HepG2 (cell line): Measurements from ENCODE around the gene PACS1. TPM values are rescaled to one million over a fixed set of nuclear protein-coding genes. Genes with fewer than 3 reads are reported as not detected.

Experiments
- ATAC-seq: fragments of 200-7000 bp; cut with Tn5 transposase; 3 replicates; pipeline ENCODE4 v1.9.1; 2020; ENCODE audit warnings: mild to moderate bottlenecking, moderate library complexity
- BruUV-seq: library from RNA; stranded (reverse); fragments of 400-500 nt; replicated peaks from 2 replicates; lab custom pipeline; 2021; lab: Mats Ljungman, UMichigan
- CTCF ChIA-PET: fragments of 300-600 bp; formaldehyde crosslinking; extraction: SDS; loops from one replicate; lab custom pipeline; 2021; ENCODE audit warnings: low total read pairs, inconsistent platforms, low intra/inter-chr PET ratio; lab: Yijun Ruan, JAX
- POLR2A ChIA-PET: fragments of 350-600 bp; sonication (Branson Sonifier 250); formaldehyde crosslinking; loops from one replicate; lab custom pipeline; 2020; ENCODE audit warnings: antibody characterized with exemption, inconsistent platforms; lab: Yijun Ruan, JAX
- DNase-seq: peaks from one replicate; pipeline ENCODE4 v3.0.0-alpha.2; 2015; ENCODE audit warnings: low spot score
- FAIRE-seq: peaks from 3 replicates; lab custom pipeline; 2011; peaks lifted over from hg19 to GRCh38; lab: Jason Lieb, UNC
- H2AFZ ChIP-seq: one replicate; pipeline ENCODE4 v1.6.1; 2011; ENCODE audit warnings: low read length, inconsistent platforms
- H3K27ac ChIP-seq: fragments of 300-600 bp; 3 replicates; pipeline ENCODE4 v1.8.0; 2011; ENCODE audit warnings: mixed run types, mild to moderate bottlenecking, mixed read lengths, low read length, inconsistent platforms; ENCODE audit not compliant: insufficient read depth; ENCODE audit errors: extremely low read length
- H3K27me3 ChIP-seq, 2 experiments: fragments of 200-600 bp in 1 of 2; 2 replicates in 1 of 2; 3 replicates in 1 of 2; pipeline versions ENCODE4 v1.6.0 to v1.8.0; 2011; ENCODE audit warnings: low read length in 2 of 2, mild to moderate bottlenecking in 2 of 2, moderate library complexity in 2 of 2, inconsistent platforms in 1 of 2; ENCODE audit not compliant: insufficient read depth in 2 of 2, control insufficient read depth in 1 of 2
- H3K36me3 ChIP-seq, 2 experiments: fragments of 200-600 bp in 1 of 2; replicated peaks in 1 of 2; 2 replicates in 1 of 2; 3 replicates in 1 of 2; pipeline versions ENCODE4 v1.5.1 to v1.8.0; 2011; ENCODE audit warnings: low read length in 2 of 2, inconsistent platforms in 1 of 2; ENCODE audit not compliant: insufficient read depth in 2 of 2, control insufficient read depth in 1 of 2
- H3K4me1 ChIP-seq: 2 replicates; pipeline ENCODE4 v1.5.1; 2012; ENCODE audit warnings: low read length, inconsistent platforms; ENCODE audit not compliant: insufficient read depth
- H3K4me2 ChIP-seq: 2 replicates; pipeline ENCODE4 v1.6.0; 2011; ENCODE audit warnings: low read depth, low read length, inconsistent platforms
- H3K4me3 ChIP-seq, 3 experiments: fragments of 200-600 bp in 1 of 3; sonication (generic), shearing (Covaris generic) in 1 of 3; replicated peaks in 1 of 3; 2 replicates each; pipeline ENCODE4 v1.5.1; 2011 to 2016; ENCODE audit warnings: low read length in 3 of 3, inconsistent platforms in 2 of 3, low read depth in 2 of 3, mild to moderate bottlenecking in 2 of 3, control low read depth in 1 of 3, mixed read lengths in 1 of 3; ENCODE audit not compliant: insufficient read depth in 1 of 3
- H3K79me2 ChIP-seq: one replicate; pipeline ENCODE4 v1.6.1; 2011; ENCODE audit warnings: low read length, inconsistent platforms; ENCODE audit not compliant: insufficient read depth
- H3K9ac ChIP-seq: 2 replicates; pipeline ENCODE4 v1.6.0; 2011; ENCODE audit warnings: mild to moderate bottlenecking, low read depth, low read length, inconsistent platforms; ENCODE audit not compliant: insufficient read depth
- H3K9me3 ChIP-seq: 2 replicates; pipeline ENCODE4 v1.5.1; 2012; ENCODE audit warnings: mild to moderate bottlenecking, low read length
- H4K20me1 ChIP-seq: 2 replicates; pipeline ENCODE4 v1.6.0; 2011; ENCODE audit warnings: inconsistent platforms, mild to moderate bottlenecking, low read length, moderate library complexity; ENCODE audit not compliant: insufficient read depth
- CBX5 ChIP-seq: sonication (generic); formaldehyde crosslinking; IDR thresholded peaks from 2 replicates; pipeline ENCODE4 v1.4.0; 2020; ENCODE audit warnings: missing genetic modification reagents, borderline replicate concordance
- CEBPB ChIP-seq: IDR thresholded peaks from 2 replicates; pipeline ENCODE4 v1.6.1; 2011; ENCODE audit warnings: low read depth, low read length, improper control_type of control experiment, borderline replicate concordance
- FLYWCH1 ChIP-seq: sonication (generic); formaldehyde crosslinking; IDR thresholded peaks from 2 replicates; pipeline ENCODE4 v1.8.1; 2023; ENCODE audit warnings: mild to moderate bottlenecking, missing genetic modification reagents
- HNRNPH1 ChIP-seq: fragments of 200-400 bp; formaldehyde crosslinking; optimal IDR thresholded peaks from 2 replicates; pipeline ENCODE3; 2017; ENCODE audit warnings: mild to moderate bottlenecking, low read depth, low read length
- SMAD3 ChIP-seq: sonication (generic); formaldehyde crosslinking; IDR thresholded peaks from 2 replicates; pipeline ENCODE4 v1.4.0; 2020; ENCODE audit warnings: missing genetic modification reagents
- SMYD3 ChIP-seq: sonication (generic); formaldehyde crosslinking; IDR thresholded peaks from 2 replicates; pipeline ENCODE4 v1.8.1; 2023; ENCODE audit warnings: mild to moderate bottlenecking, missing genetic modification reagents
- ZNF317 ChIP-seq: sonication (generic); formaldehyde crosslinking; IDR thresholded peaks from 2 replicates; pipeline ENCODE4 v1.5.0; 2020; ENCODE audit warnings: mild to moderate bottlenecking, missing genetic modification reagents
- ZNF460 ChIP-seq: sonication (generic); formaldehyde crosslinking; IDR thresholded peaks from 2 replicates; pipeline ENCODE4 v1.5.1; 2020; ENCODE audit warnings: missing genetic modification reagents, mild to moderate bottlenecking, borderline replicate concordance
- WGBS: methylation state at CpG from one replicate; pipeline ENCODE4 v1.1.6; 2017; ENCODE audit warnings: low lambda C conversion rate; 5-methylcytosine and 5-hydroxymethylcytosine counted together
- in situ Hi-C: cut with HindIII; loops from 2 replicates; pipeline ENCODE4 v1.10.0; 2017; ENCODE audit warnings: low pct_unique_long_range_greater_than_20kb; ENCODE audit not compliant: extremely low pct_ligation_motif_present
- intact Hi-C: fragments of 100-400 bp; cut with micrococcal nuclease; formaldehyde crosslinking; loops from one replicate; pipeline ENCODE4 v1.10.0; 2022; ENCODE audit not compliant: unreplicated experiment
- polyA plus RNA-seq, 8 experiments: library from polyadenylated mRNA; depleted of rRNA in 3 of 8; stranded (reverse) in 7 of 8; unstranded in 1 of 8; fragments of >200 nt; fragmentation: Illumina TruSeq in 4 of 8; extraction: Trizol in 4 of 8; gene quantifications; 2 replicates each; pipeline versions ENCODE4 v1.2.1 to v1.2.3, GENCODE V29; 2011 to 2016; ENCODE audit warnings: low read depth in 4 of 8, missing spikeins in 1 of 8, mixed read lengths in 1 of 8; ENCODE audit not compliant: insufficient read depth in 1 of 8
- total RNA-seq, 5 experiments: library from RNA; depleted of rRNA; stranded (reverse); fragments of >200 nt; fragmentation: Illumina TruSeq; extraction: Trizol; gene quantifications; 2 replicates each; pipeline ENCODE4 v1.2.3, GENCODE V29; 2016; ENCODE audit warnings: low read depth in 1 of 5
- TF ChIP-seq, protein P1 (sequence below): sonication (generic); formaldehyde crosslinking; IDR thresholded peaks from 2 replicates; pipeline ENCODE4 v1.9.0; 2021; ENCODE audit warnings: missing genetic modification reagents, borderline replicate concordance
- TF ChIP-seq, protein P2 (sequence below): sonication (generic); formaldehyde crosslinking; IDR thresholded peaks from 2 replicates; pipeline ENCODE4 v1.4.0; 2020; ENCODE audit warnings: missing genetic modification reagents
- TF ChIP-seq, protein P3 (sequence below): sonication (generic); formaldehyde crosslinking; IDR thresholded peaks from 2 replicates; pipeline ENCODE4 v1.5.1; 2020; ENCODE audit warnings: mild to moderate bottlenecking, missing genetic modification reagents, borderline replicate concordance

The PACS1 gene
- total and polyA plus RNA-seq, 2 of the 13 experiments (the other 11 are each of a cell fraction or from before 2014, with no cell fraction given): 7.6 to 8.6 TPM

DNA sequence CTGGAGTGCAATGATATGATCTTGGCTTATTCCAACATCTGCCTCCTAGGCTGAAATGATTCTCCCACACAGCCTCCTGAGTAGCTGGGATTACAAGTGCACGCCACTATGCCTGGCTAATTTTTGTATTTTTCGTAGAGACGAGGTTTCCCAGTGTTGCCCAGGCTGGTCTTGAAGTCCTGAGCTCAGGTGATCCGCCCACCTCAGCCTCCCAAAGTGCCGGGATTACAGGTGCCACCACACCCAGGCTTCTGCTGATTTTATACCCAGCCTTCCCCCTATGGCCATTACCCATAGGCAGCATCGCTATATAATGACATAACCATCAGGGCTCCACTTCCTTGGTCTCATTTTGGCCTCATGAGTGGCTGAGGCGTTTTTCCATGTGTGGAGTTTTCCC is 137.7 kb downstream of the PACS1 start:
- H3K27me3 ChIP-seq: no peaks in the 10 kb centered on the region
- intact Hi-C loops: no loop called here
- no peak for TF ChIP-seq SMAD3 (CRISPR knock-in tag)
- TF ChIP-seq, protein P1, sequence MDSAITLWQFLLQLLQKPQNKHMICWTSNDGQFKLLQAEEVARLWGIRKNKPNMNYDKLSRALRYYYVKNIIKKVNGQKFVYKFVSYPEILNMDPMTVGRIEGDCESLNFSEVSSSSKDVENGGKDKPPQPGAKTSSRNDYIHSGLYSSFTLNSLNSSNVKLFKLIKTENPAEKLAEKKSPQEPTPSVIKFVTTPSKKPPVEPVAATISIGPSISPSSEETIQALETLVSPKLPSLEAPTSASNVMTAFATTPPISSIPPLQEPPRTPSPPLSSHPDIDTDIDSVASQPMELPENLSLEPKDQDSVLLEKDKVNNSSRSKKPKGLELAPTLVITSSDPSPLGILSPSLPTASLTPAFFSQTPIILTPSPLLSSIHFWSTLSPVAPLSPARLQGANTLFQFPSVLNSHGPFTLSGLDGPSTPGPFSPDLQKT: no peak
- no peak overlapping the region for H3K9ac ChIP-seq
- no peaks in the 10 kb centered on the region for H4K20me1 ChIP-seq
- DNase-seq: no peak
- no peak overlapping the region for H3K4me2 ChIP-seq
- no peaks in the 10 kb centered on the region for H3K9me3 ChIP-seq
- H3K4me3 ChIP-seq: no peak overlapping the region
- no peaks in the 10 kb centered on the region for H3K79me2 ChIP-seq
- ATAC-seq: no peak
- no TSS peak for BruUV-seq
- FAIRE-seq: no peak
- ChIA-PET POLR2A (no interaction called here), CTCF (no interaction called here)
- H3K27ac ChIP-seq: no peak overlapping the region
- H3K4me1 ChIP-seq: peaks cover 13% of the 10 kb centered on the region
- WGBS: 94% methylated on average over 7 of the region's 7 CpGs
- in situ Hi-C loops: no loop called here
- H3K36me3 ChIP-seq: peaks cover 1 to 13% of the 10 kb centered on the region in 2 experiments; a peak in 3 of 5 replicates
- no peak overlapping the region for H2AFZ ChIP-seq

DNA sequence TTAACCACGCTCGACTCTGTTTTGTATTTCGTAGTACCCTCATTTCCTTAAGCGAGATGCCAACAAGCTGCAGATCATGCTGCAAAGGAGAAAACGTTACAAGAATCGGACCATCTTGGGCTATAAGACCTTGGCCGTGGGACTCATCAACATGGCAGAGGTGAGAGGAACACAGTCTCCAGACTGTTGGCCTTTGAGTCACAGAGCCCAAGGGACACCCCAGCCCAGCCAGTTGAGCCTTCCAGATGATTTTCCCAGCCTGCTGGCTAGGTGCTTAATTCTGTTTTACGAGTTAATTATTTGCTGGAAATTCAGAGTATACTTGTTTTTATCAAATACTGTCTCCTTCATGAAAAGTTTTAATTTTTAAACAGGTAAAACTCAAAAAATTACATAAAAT is 141.0 kb downstream of the PACS1 start:
- POLR2A ChIA-PET: no interaction called here
- in situ Hi-C loops: no loop called here
- ATAC-seq: no peak
- Histone ChIP-seq H3K4me1 (peaks cover 13% of the 10 kb centered on the region), H3K9ac (no peak overlapping the region), H3K9me3 (no peaks in the 10 kb centered on the region), H3K79me2 (no peaks in the 10 kb centered on the region), H4K20me1 (no peaks in the 10 kb centered on the region), H3K27ac (no peak overlapping the region), H3K27me3 (no peaks in the 10 kb centered on the region), H3K36me3 (peaks cover 3 to 16% of the 10 kb centered on the region in 2 experiments), H3K4me2 (no peak overlapping the region), H3K4me3 (no peak overlapping the region), H2AFZ (no peak overlapping the region)
- DNase-seq: no peak
- no peak for FAIRE-seq
- intact Hi-C loops: no loop called here
- no TSS peak for BruUV-seq
- WGBS: 97% methylated on average over 8 of the region's 8 CpGs
- CTCF ChIA-PET: no interaction called here
- TF ChIP-seq ZNF460 (CRISPR knock-in tag): no peak
- TF ChIP-seq, protein P2, sequence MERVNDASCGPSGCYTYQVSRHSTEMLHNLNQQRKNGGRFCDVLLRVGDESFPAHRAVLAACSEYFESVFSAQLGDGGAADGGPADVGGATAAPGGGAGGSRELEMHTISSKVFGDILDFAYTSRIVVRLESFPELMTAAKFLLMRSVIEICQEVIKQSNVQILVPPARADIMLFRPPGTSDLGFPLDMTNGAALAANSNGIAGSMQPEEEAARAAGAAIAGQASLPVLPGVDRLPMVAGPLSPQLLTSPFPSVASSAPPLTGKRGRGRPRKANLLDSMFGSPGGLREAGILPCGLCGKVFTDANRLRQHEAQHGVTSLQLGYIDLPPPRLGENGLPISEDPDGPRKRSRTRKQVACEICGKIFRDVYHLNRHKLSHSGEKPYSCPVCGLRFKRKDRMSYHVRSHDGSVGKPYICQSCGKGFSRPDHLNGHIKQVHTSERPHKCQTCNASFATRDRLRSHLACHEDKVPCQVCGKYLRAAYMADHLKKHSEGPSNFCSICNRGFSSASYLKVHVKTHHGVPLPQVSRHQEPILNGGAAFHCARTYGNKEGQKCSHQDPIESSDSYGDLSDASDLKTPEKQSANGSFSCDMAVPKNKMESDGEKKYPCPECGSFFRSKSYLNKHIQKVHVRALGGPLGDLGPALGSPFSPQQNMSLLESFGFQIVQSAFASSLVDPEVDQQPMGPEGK (CRISPR knock-in tag): no peak
- no peak for TF ChIP-seq ZNF317 (CRISPR knock-in tag)
- TF ChIP-seq, protein P3, sequence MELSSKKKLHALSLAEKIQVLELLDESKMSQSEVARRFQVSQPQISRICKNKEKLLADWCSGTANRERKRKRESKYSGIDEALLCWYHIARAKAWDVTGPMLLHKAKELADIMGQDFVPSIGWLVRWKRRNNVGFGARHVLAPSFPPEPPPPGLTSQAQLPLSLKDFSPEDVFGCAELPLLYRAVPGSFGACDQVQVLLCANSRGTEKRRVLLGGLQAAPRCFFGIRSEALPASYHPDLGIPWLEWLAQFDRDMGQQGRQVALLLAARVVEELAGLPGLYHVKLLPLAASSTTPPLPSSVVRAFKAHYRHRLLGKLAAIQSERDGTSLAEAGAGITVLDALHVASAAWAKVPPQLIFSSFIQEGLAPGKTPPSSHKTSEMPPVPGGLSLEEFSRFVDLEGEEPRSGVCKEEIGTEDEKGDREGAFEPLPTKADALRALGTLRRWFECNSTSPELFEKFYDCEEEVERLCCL (CRISPR knock-in tag): no peak
- no peak for TF ChIP-seq SMYD3 (CRISPR knock-in tag)
- no peak for TF ChIP-seq HNRNPH1
- TF ChIP-seq FLYWCH1 (CRISPR knock-in tag): no peak
- no peak for TF ChIP-seq CBX5 (CRISPR knock-in tag)
- TF ChIP-seq CEBPB: no peak
